ENCODE results near the gene CALHM5. TPM values are rescaled to one million over a fixed set of nuclear protein-coding genes. Genes with fewer than 3 reads are reported as not detected.

The CALHM5 gene
- total RNA-seq, 1 donor from 2014 or later: 0.21 TPM

- Histone ChIP-seq H3K27me3 (ENCODE audit: control insufficient read depth, insufficient read depth, low read length) (no peaks in the 10 kb centered on the region), H3K4me3 (ENCODE audit: low read depth, low read length) (no peak overlapping the region), H3K36me3 (ENCODE audit: control insufficient read depth, insufficient read depth, low read length) (no peaks in the 10 kb centered on the region)
- no peak for DNase-seq (ENCODE audit: low read depth)
- TF ChIP-seq, protein P1, sequence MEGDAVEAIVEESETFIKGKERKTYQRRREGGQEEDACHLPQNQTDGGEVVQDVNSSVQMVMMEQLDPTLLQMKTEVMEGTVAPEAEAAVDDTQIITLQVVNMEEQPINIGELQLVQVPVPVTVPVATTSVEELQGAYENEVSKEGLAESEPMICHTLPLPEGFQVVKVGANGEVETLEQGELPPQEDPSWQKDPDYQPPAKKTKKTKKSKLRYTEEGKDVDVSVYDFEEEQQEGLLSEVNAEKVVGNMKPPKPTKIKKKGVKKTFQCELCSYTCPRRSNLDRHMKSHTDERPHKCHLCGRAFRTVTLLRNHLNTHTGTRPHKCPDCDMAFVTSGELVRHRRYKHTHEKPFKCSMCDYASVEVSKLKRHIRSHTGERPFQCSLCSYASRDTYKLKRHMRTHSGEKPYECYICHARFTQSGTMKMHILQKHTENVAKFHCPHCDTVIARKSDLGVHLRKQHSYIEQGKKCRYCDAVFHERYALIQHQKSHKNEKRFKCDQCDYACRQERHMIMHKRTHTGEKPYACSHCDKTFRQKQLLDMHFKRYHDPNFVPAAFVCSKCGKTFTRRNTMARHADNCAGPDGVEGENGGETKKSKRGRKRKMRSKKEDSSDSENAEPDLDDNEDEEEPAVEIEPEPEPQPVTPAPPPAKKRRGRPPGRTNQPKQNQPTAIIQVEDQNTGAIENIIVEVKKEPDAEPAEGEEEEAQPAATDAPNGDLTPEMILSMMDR (IDR thresholded peaks at IDR 0.05; ENCODE audit: insufficient read depth, low read length, poor library complexity, severe bottlenecking): no peak
Measured at GRCh38 chr6:116543149-116543548, 31.7 kb downstream of the CALHM5 start.

DNA sequence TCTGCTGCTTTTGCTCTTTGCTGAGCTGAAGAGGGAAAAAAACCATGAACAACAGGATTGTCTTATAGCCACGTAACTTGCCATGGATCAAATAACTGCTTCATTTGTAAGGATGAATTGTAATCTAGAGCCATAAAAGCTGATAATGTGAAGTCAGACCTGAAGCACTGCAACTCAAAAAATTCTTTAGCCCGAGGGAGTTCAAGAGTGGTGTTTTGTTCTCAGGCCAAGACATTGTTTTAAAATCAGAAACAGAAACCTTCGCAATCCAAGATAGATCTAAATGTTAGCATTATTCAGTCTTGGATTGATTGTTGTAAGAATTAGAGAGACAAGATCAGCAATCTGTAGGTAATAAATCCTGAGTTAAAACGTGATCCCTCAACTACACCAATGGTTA is 34.2 kb downstream of the CALHM5 start, which contains the start of gene TRAPPC3L:
TRAPPC3L (minus strand) TSS at position 34 of the 400 bp plus-strand sequence. CDS start 170 bp downstream, outside the sequence.
- no peaks in the 10 kb centered on the region for H3K27me3 ChIP-seq (ENCODE audit: control insufficient read depth, insufficient read depth, low read length)
- TF ChIP-seq, protein P1 (IDR thresholded peaks at IDR 0.05; ENCODE audit: insufficient read depth, low read length, poor library complexity, severe bottlenecking): no peak
- no peak within 1 kb of the TSS for H3K4me3 ChIP-seq (ENCODE audit: low read depth, low read length)
- no peak for DNase-seq (ENCODE audit: low read depth)
- no peaks in the 10 kb centered on the region for H3K36me3 ChIP-seq (ENCODE audit: control insufficient read depth, insufficient read depth, low read length)

DNA sequence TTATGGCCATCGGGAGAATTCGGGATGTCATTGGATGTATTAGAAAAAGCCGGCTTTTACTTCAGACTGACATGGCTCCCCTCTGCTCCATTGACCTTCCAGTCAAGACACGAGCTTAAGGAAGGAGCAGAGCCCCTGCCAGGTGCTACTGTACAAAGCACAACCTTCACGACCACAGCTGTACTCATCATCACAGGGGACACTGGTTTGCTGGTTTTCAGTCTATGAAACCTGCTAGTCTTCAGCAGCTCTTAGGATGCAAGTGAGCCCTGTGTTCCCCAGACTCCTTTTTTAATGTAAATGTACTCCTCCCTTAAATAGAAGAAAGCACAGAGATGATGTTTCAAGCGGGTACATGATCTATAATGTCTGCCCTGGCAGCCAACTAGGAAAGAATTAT is 35.9 kb downstream of the CALHM5 start:
- no peaks in the 10 kb centered on the region for H3K27me3 ChIP-seq (ENCODE audit: control insufficient read depth, insufficient read depth, low read length)

DNA sequence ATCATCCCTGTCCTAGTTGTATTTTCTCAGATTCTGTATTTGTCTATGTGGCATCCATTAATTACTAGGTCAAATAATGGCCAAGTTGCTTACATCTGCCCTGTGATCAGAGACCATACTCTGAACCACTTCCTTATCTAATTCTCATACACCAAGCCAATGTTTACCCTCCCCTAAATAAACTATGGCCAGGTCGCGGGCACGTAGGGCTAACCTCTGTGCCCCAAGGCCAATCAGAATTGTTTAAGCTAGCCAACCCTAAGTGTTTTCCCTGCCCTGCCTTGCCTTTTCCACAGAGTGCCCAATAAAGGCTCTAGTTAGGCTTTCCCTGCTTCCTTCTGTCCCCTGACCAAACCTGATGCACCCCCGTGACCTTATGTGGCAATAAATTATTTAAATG is 39.4 kb downstream of the CALHM5 start:
- no peak for DNase-seq (ENCODE audit: low read depth)
- Histone ChIP-seq H3K27me3 (ENCODE audit: control insufficient read depth, insufficient read depth, low read length) (no peaks in the 10 kb centered on the region), H3K36me3 (ENCODE audit: control insufficient read depth, insufficient read depth, low read length) (no peaks in the 10 kb centered on the region), H3K4me3 (ENCODE audit: low read depth, low read length) (no peak overlapping the region)
- TF ChIP-seq, protein P1 (IDR thresholded peaks at IDR 0.05; ENCODE audit: insufficient read depth, low read length, poor library complexity, severe bottlenecking): no peak

More for the DNA sequence above, 35.9 kb downstream of the CALHM5 start:
- no peak overlapping the region for H3K4me3 ChIP-seq (ENCODE audit: low read depth, low read length)
- no peaks in the 10 kb centered on the region for H3K36me3 ChIP-seq (ENCODE audit: control insufficient read depth, insufficient read depth, low read length)
- TF ChIP-seq, protein P1 (IDR thresholded peaks at IDR 0.05; ENCODE audit: insufficient read depth, low read length, poor library complexity, severe bottlenecking): no peak
- no peak for DNase-seq (ENCODE audit: low read depth)

DNA sequence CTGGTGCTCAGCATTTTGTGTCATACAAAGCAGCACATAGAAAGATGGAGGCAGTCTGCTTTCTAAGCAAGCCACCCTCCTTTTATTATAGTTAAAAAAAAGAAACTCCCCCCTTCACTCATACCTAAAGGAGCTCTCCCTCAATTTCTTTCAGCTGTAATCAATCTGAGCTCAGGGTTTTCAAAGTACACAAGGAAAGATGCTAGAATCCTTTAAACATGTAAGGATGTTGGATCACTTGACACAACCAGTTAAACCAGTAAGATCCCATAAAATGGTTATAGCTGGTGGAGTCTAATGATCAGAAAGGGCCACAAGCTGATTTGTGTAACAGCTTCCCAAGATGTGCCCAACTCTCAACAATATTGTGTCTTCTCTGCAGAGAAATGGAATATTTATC is 42.0 kb downstream of the CALHM5 start, which contains the start of gene CALHM4:
CALHM4 (plus strand) TSS at position 301 of the 400 bp plus-strand sequence; CDS start at position 344, 43 bp downstream.
- DNase-seq (ENCODE audit: low read depth): no peak
- Histone ChIP-seq H3K36me3 (ENCODE audit: control insufficient read depth, insufficient read depth, low read length) (no peaks in the 10 kb centered on the region), H3K27me3 (ENCODE audit: control insufficient read depth, insufficient read depth, low read length) (no peaks in the 10 kb centered on the region), H3K4me3 (ENCODE audit: low read depth, low read length) (no peak within 1 kb of the TSS)
- TF ChIP-seq, protein P1 (IDR thresholded peaks at IDR 0.05; ENCODE audit: insufficient read depth, low read length, poor library complexity, severe bottlenecking): no peak

DNA sequence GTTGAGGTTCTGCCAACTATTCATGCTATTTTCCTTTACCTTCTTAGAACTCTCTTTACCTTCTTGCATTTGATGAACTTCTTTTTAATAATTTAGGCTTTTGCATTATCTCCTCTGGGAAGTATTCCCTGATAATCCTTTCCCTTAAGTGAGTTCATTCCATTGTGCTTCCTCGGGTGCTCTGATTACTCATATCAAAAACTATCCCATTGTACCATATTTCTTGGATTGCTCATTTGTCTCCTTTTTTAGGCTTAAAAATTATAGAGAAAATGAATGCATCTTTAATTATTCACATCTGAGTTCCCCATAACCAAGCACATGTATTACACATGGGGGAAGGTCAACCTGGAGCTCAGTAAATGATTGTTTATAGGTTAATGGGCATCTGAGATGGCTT is 44.6 kb downstream of the CALHM5 start:
- TF ChIP-seq, protein P1 (IDR thresholded peaks at IDR 0.05; ENCODE audit: insufficient read depth, low read length, poor library complexity, severe bottlenecking): no peak
- H3K4me3 ChIP-seq (ENCODE audit: low read depth, low read length): no peak overlapping the region
- no peaks in the 10 kb centered on the region for H3K36me3 ChIP-seq (ENCODE audit: control insufficient read depth, insufficient read depth, low read length)
- no peaks in the 10 kb centered on the region for H3K27me3 ChIP-seq (ENCODE audit: control insufficient read depth, insufficient read depth, low read length)
- no peak for DNase-seq (ENCODE audit: low read depth)

Measured in kidney epithelial cell (primary cell).